Natural killer cell treated with Interleukin-12 subunit alpha and Interleukin-12 subunit beta and Interleukin-15 and Interleukin-18, amount 100 ng/mL, for 72 hours (primary cell): ENCODE data around the gene MAB21L2. TPM values are rescaled to one million over a fixed set of nuclear protein-coding genes. Genes with fewer than 3 reads are reported as not detected.

ENCODE experiments used
- ATAC-seq, 2 donors: fragments of 150-1000 bp; cut with Tn5 transposase in 1 of 2; sonication (Bioruptor Pico), chemical (Tn5 transposase) in 1 of 2; 2 replicates each; pipeline ENCODE4 v1.10.0; 2021
- DNase-seq: peaks from one replicate; pipeline ENCODE4 v3.0.0; 2022; ENCODE audit warnings: low spot score
- H3K27ac Mint-ChIP-seq, 2 donors: 1 replicate in 1 of 2; 2 replicates in 1 of 2; pipeline ENCODE4 v1.8.0; 2022; ENCODE audit warnings: mixed read lengths in 2 of 2, mild to moderate bottlenecking in 1 of 2, moderate library complexity in 1 of 2
- H3K27me3 Mint-ChIP-seq, 2 donors: 1 replicate in 1 of 2; 2 replicates in 1 of 2; pipeline ENCODE4 v1.8.0; 2022; ENCODE audit warnings: mixed read lengths in 2 of 2
- H3K36me3 Mint-ChIP-seq: one replicate; pipeline ENCODE4 v1.8.0; 2022; ENCODE audit warnings: mixed read lengths
- H3K4me1 Mint-ChIP-seq, 2 donors: 1 replicate in 1 of 2; 2 replicates in 1 of 2; pipeline ENCODE4 v1.8.0; 2022; ENCODE audit warnings: low read depth in 2 of 2, mixed read lengths in 2 of 2, mild to moderate bottlenecking in 1 of 2
- H3K4me3 Mint-ChIP-seq: one replicate; pipeline ENCODE4 v1.8.0; 2022; ENCODE audit warnings: mixed read lengths
- H3K9me3 Mint-ChIP-seq: 2 replicates; pipeline ENCODE4 v1.8.0; 2022; ENCODE audit warnings: mixed read lengths
- total RNA-seq, 2 donors: library from RNA; stranded (reverse); gene quantifications; one replicate each; pipeline ENCODE4 v1.2.3, GENCODE V29; 2022

Gene MAB21L2
- total RNA-seq, 2 donors from 2014 or later = not detected

- Mint-ChIP-seq H3K27ac (no peak overlapping the region), H3K4me3 (no peak overlapping the region), H3K4me1 (no peaks in the 10 kb centered on the region), H3K9me3 (no peaks in the 10 kb centered on the region), H3K27me3 (no peaks in the 10 kb centered on the region), H3K36me3 (peaks cover 6% of the 10 kb centered on the region)
- ATAC-seq (no peak), DNase-seq (no peak)
These were observed 19.0 kb downstream of the MAB21L2 start for GRCh38 chr4:150600812-150601445.

GRCh38 chr4:150609131-150609530, 27.2 kb downstream of the MAB21L2 start:
- no peaks in the 10 kb centered on the region for H3K9me3 Mint-ChIP-seq

GRCh38 chr4:150619042-150619441, 37.1 kb downstream of the MAB21L2 start:
- Mint-ChIP-seq H3K36me3 (peaks cover 8% of the 10 kb centered on the region), H3K4me1 (peaks cover 0 to 3% of the 10 kb centered on the region in 2 donors), H3K27me3 (no peaks in the 10 kb centered on the region), H3K9me3 (no peaks in the 10 kb centered on the region), H3K4me3 (no peak overlapping the region), H3K27ac (no peak overlapping the region)
- ATAC-seq (no peak), DNase-seq (no peak)

More at GRCh38 chr4:150609131-150609530, 27.2 kb downstream of the MAB21L2 start:
- peaks cover 5% of the 10 kb centered on the region for H3K36me3 Mint-ChIP-seq
- no peak for ATAC-seq
- no peak for DNase-seq
- no peaks in the 10 kb centered on the region for H3K27me3 Mint-ChIP-seq
- no peaks in the 10 kb centered on the region for H3K4me1 Mint-ChIP-seq
- H3K27ac Mint-ChIP-seq = no peak overlapping the region
- H3K4me3 Mint-ChIP-seq = no peak overlapping the region

- Mint-ChIP-seq H3K9me3 (no peaks in the 10 kb centered on the region), H3K4me1 (peaks cover 6 to 7% of the 10 kb centered on the region in 2 donors), H3K4me3 (no peak overlapping the region), H3K27me3 (no peaks in the 10 kb centered on the region), H3K36me3 (peaks cover 8% of the 10 kb centered on the region), H3K27ac (no peak overlapping the region)
- DNase-seq (no peak), ATAC-seq (no peak)
These were observed 42.1 kb downstream of the MAB21L2 start for GRCh38 chr4:150624055-150624454.

GRCh38 chr4:150625033-150625432, 43.1 kb downstream of the MAB21L2 start:
- peak overlapping the region in 1 of 2 donors; percentile 70 for H3K27ac Mint-ChIP-seq
- DNase-seq (no peak), ATAC-seq (peak in 1 of 2 donors; percentile 45)
- peaks cover 8% of the 10 kb centered on the region for H3K36me3 Mint-ChIP-seq
- no peaks in the 10 kb centered on the region for H3K27me3 Mint-ChIP-seq
- H3K4me1 Mint-ChIP-seq = peaks cover 6 to 10% of the 10 kb centered on the region in 2 donors
- H3K4me3 Mint-ChIP-seq = no peak overlapping the region
- no peaks in the 10 kb centered on the region for H3K9me3 Mint-ChIP-seq

- Mint-ChIP-seq H3K4me3 (no peak overlapping the region), H3K27me3 (no peaks in the 10 kb centered on the region), H3K9me3 (no peaks in the 10 kb centered on the region), H3K27ac (no peak overlapping the region), H3K36me3 (peaks cover 13% of the 10 kb centered on the region), H3K4me1 (peaks cover 17 to 18% of the 10 kb centered on the region in 2 donors)
- ATAC-seq (no peak), DNase-seq (no peak)
These were observed 46.1 kb downstream of the MAB21L2 start for GRCh38 chr4:150628073-150628472.

GRCh38 chr4:150632639-150633038, 50.7 kb downstream of the MAB21L2 start:
- no peak for DNase-seq
- no peak overlapping the region for H3K4me3 Mint-ChIP-seq
- no peak overlapping the region for H3K27ac Mint-ChIP-seq
- ATAC-seq = no peak
- H3K4me1 Mint-ChIP-seq = peaks cover 16 to 17% of the 10 kb centered on the region in 2 donors
- H3K36me3 Mint-ChIP-seq = peaks cover 20% of the 10 kb centered on the region
- H3K9me3 Mint-ChIP-seq = no peaks in the 10 kb centered on the region
- no peaks in the 10 kb centered on the region for H3K27me3 Mint-ChIP-seq
